ENCODE data around the gene BANF1.

- TF ChIP-seq CTCF (IDR thresholded peaks at IDR 0.05) (no peak), POLR2A (IDR thresholded peaks at IDR 0.05) (no peak), EP300 (IDR thresholded peaks at IDR 0.05) (no peak)
Observed at GRCh38 chr11:66044757-66045156, 42.5 kb downstream of the BANF1 start.
